Natural killer cell treated with Interleukin-12 subunit alpha and Interleukin-12 subunit beta and Interleukin-15 and Interleukin-18, amount 100 ng/mL, for 72 hours (primary cell): ENCODE measurements around the gene CSNK2B. TPM values are rescaled to one million over a fixed set of nuclear protein-coding genes. Genes with fewer than 3 reads are reported as not detected.
A peak's percentile ranks its signal among the peaks of the same experiment; 100 is the strongest.

Experiments used
- ATAC-seq, 2 donors: fragments of 150-1000 bp; cut with Tn5 transposase in 1 of 2; sonication (Bioruptor Pico), chemical (Tn5 transposase) in 1 of 2; 2 replicates each; pipeline ENCODE4 v1.10.0; 2021
- DNase-seq: peaks from one replicate; pipeline ENCODE4 v3.0.0; 2022; ENCODE audit warnings: low spot score
- H3K27ac Mint-ChIP-seq, 2 donors: 1 replicate in 1 of 2; 2 replicates in 1 of 2; pipeline ENCODE4 v1.8.0; 2022; ENCODE audit warnings: mixed read lengths in 2 of 2, mild to moderate bottlenecking in 1 of 2, moderate library complexity in 1 of 2
- H3K27me3 Mint-ChIP-seq, 2 donors: 1 replicate in 1 of 2; 2 replicates in 1 of 2; pipeline ENCODE4 v1.8.0; 2022; ENCODE audit warnings: mixed read lengths in 2 of 2
- H3K36me3 Mint-ChIP-seq: one replicate; pipeline ENCODE4 v1.8.0; 2022; ENCODE audit warnings: mixed read lengths
- H3K4me1 Mint-ChIP-seq, 2 donors: 1 replicate in 1 of 2; 2 replicates in 1 of 2; pipeline ENCODE4 v1.8.0; 2022; ENCODE audit warnings: low read depth in 2 of 2, mixed read lengths in 2 of 2, mild to moderate bottlenecking in 1 of 2
- H3K4me3 Mint-ChIP-seq: one replicate; pipeline ENCODE4 v1.8.0; 2022; ENCODE audit warnings: mixed read lengths
- H3K9me3 Mint-ChIP-seq: 2 replicates; pipeline ENCODE4 v1.8.0; 2022; ENCODE audit warnings: mixed read lengths
- total RNA-seq, 2 donors: library from RNA; stranded (reverse); gene quantifications; one replicate each; pipeline ENCODE4 v1.2.3, GENCODE V29; 2022

Gene CSNK2B
- 100 to 1,000 TPM; 205 to 247 TPM for total RNA-seq

GRCh38 chr6:31665501-31666336 lies at the start of gene CSNK2B:
Gene CSNK2B (plus strand): TSS chr6:31666080. CDS start chr6:31666832, 752 bp downstream.
- peaks cover 30% of the 10 kb centered on the region for H3K36me3 Mint-ChIP-seq
- ATAC-seq (peak; percentile 93 to 95), DNase-seq (peak; percentile 99)
- H3K9me3 Mint-ChIP-seq, result no peaks in the 10 kb centered on the region
- peak within 1 kb of the TSS; percentile 93 to 99 for H3K27ac Mint-ChIP-seq
- peaks cover 48 to 49% of the 10 kb centered on the region in 2 donors for H3K4me1 Mint-ChIP-seq
- peak within 1 kb of the TSS; percentile 97 for H3K4me3 Mint-ChIP-seq
- H3K27me3 Mint-ChIP-seq, result no peaks in the 10 kb centered on the region

DNA sequence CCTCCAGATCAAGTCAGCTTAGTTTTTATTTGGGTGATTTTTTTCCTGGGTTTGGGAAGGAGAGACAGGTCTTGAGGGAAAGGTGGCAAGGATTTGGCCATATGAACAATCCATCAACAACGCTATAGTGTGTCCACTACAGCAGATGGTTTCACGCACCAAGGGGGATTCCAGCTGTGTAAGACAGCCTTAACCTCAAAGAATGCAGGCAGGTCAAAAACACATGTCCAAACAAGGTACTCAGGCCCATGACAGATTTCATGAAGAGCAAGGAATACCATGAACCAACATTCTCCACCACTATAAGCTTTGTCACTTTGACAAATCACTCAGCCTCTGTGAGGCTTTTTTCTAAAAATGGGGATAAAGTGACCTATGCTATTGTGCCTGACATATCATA lies 48.9 kb upstream of the CSNK2B start:
- peak overlapping the region; percentile 30 for H3K4me3 Mint-ChIP-seq
- H3K4me1 Mint-ChIP-seq, result peaks cover 19 to 21% of the 10 kb centered on the region in 2 donors
- no peaks in the 10 kb centered on the region for H3K9me3 Mint-ChIP-seq
- peaks cover 0 to 3% of the 10 kb centered on the region in 2 donors for H3K27me3 Mint-ChIP-seq
- ATAC-seq (no peak), DNase-seq (no peak)
- H3K36me3 Mint-ChIP-seq, result peaks cover 8% of the 10 kb centered on the region
- no peak overlapping the region for H3K27ac Mint-ChIP-seq

- peaks cover 15% of the 10 kb centered on the region for H3K36me3 Mint-ChIP-seq
- DNase-seq (peak; percentile 99), ATAC-seq (peak; percentile 93 to 94)
- H3K27me3 Mint-ChIP-seq, result peaks cover 0 to under 1% of the 10 kb centered on the region in 2 donors
- no peaks in the 10 kb centered on the region for H3K9me3 Mint-ChIP-seq
- H3K4me3 Mint-ChIP-seq, result peak overlapping the region; percentile 90
- H3K27ac Mint-ChIP-seq, result peak overlapping the region; percentile 91 to 94
- H3K4me1 Mint-ChIP-seq, result peaks cover 26 to 30% of the 10 kb centered on the region in 2 donors
Observed at GRCh38 chr6:31619805-31620585, 45.9 kb upstream of the CSNK2B start.

- DNase-seq, result no peak
- Mint-ChIP-seq H3K27ac (peak within 1 kb of the TSS; percentile 91 to 94), H3K9me3 (no peaks in the 10 kb centered on the region), H3K27me3 (no peaks in the 10 kb centered on the region), H3K4me3 (peak within 1 kb of the TSS; percentile 92), H3K4me1 (peaks cover 24 to 29% of the 10 kb centered on the region in 2 donors), H3K36me3 (peaks cover 16% of the 10 kb centered on the region)
- peak; percentile 48 to 54 for ATAC-seq
Observed at GRCh38 chr6:31620586-31621319, 45.1 kb upstream of the CSNK2B start, which contains the start of gene PRRC2A. Gene PRRC2A (plus strand): TSS chr6:31620715. CDS start chr6:31622790, 2,075 bp downstream.

DNA sequence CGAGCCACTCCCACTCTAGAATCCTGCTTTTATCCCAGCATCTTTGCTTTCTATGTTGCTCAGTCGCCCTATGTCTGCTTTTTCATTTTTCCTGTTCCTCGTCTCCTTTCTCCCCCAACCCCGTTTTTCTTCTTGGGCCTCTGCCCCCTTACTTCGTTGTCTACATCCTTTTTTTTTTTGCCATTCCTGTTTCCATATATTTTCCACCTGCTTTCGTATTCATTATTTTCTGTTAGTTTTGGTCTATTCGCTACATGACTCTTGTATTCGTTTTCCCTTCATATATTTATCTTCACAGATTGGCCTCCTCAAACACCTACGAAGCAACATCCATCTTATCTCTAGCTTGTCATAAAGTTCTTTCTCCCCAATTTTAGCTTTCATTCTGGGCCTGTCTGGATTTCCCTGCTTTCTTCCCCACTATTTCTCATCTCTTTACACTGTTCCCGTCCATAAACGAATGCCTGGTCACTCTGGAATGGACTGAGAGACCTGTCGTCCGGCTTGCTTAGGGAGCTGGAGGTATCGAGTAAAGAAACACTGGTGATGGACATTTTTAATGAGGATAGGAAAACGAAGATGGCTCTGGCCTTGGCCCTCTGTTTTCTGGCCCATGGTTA lies 44.5 kb upstream of the CSNK2B start:
- H3K27ac Mint-ChIP-seq, result peak overlapping the region; percentile 91 to 94
- no peaks in the 10 kb centered on the region for H3K27me3 Mint-ChIP-seq
- H3K4me3 Mint-ChIP-seq, result peak overlapping the region; percentile 92
- DNase-seq (no peak), ATAC-seq (no peak)
- peaks cover 22 to 30% of the 10 kb centered on the region in 2 donors for H3K4me1 Mint-ChIP-seq
- no peaks in the 10 kb centered on the region for H3K9me3 Mint-ChIP-seq
- H3K36me3 Mint-ChIP-seq, result peaks cover 23% of the 10 kb centered on the region

GRCh38 chr6:31621991-31622390 lies 43.9 kb upstream of the CSNK2B start:
- Mint-ChIP-seq H3K27me3 (no peaks in the 10 kb centered on the region), H3K36me3 (peaks cover 28% of the 10 kb centered on the region), H3K4me3 (peak overlapping the region; percentile 92), H3K4me1 (peaks cover 24 to 29% of the 10 kb centered on the region in 2 donors), H3K9me3 (no peaks in the 10 kb centered on the region), H3K27ac (peak overlapping the region; percentile 91 to 94)
- ATAC-seq (no peak), DNase-seq (no peak)

- ATAC-seq (no peak), DNase-seq (no peak)
- no peaks in the 10 kb centered on the region for H3K27me3 Mint-ChIP-seq
- H3K4me3 Mint-ChIP-seq, result peak overlapping the region; percentile 92
- H3K36me3 Mint-ChIP-seq, result peaks cover 35% of the 10 kb centered on the region
- peaks cover 27 to 36% of the 10 kb centered on the region in 2 donors for H3K4me1 Mint-ChIP-seq
- H3K9me3 Mint-ChIP-seq, result no peaks in the 10 kb centered on the region
- H3K27ac Mint-ChIP-seq, result peak overlapping the region; percentile 91 to 94
Observed at GRCh38 chr6:31622684-31623091, 43.2 kb upstream of the CSNK2B start.

DNA sequence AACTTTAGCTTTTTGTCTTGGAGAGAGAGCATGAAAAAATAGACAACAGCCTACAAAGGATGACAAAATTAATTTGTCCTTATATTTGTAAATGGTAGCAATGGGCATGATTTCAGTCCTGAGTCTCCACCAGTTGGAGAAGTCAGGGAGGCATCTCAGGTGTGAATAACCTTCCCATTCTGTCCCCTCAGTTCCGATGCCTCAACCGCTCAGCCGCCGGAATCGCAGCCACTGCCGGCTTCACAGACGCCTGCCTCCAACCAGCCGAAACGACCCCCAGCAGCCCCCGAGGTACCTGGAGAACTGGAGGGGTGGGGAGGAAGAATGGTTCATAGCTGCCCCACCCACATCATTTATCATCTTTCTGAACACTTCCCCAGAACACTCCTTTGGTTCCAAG lies 41.8 kb upstream of the CSNK2B start:
- no peaks in the 10 kb centered on the region for H3K27me3 Mint-ChIP-seq
- no peak overlapping the region for H3K4me3 Mint-ChIP-seq
- H3K27ac Mint-ChIP-seq, result no peak overlapping the region
- DNase-seq, result no peak
- H3K36me3 Mint-ChIP-seq, result peaks cover 41% of the 10 kb centered on the region
- no peak for ATAC-seq
- H3K4me1 Mint-ChIP-seq, result peaks cover 31 to 42% of the 10 kb centered on the region in 2 donors
- H3K9me3 Mint-ChIP-seq, result no peaks in the 10 kb centered on the region

DNA sequence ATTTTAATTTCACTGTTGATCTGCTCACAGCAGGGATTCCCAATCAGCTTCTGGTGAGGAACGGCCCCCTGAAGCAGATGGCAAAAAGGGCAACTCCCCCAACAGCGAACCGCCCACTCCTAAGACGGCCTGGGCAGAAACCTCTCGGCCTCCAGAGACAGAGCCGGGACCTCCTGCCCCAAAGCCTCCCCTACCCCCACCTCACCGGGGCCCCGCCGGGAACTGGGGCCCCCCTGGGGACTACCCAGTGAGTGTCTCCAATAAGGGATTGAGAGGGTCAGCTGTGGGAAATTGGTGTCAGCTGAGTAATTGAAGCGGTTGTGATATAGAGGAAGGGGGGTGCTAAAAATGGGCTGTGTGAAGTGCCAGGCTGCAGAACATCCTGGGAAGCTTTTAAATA lies 38.9 kb upstream of the CSNK2B start:
- H3K4me1 Mint-ChIP-seq, result peaks cover 27 to 33% of the 10 kb centered on the region in 2 donors
- no peaks in the 10 kb centered on the region for H3K27me3 Mint-ChIP-seq
- no peak overlapping the region for H3K27ac Mint-ChIP-seq
- no peaks in the 10 kb centered on the region for H3K9me3 Mint-ChIP-seq
- ATAC-seq (no peak), DNase-seq (no peak)
- H3K4me3 Mint-ChIP-seq, result no peak overlapping the region
- peaks cover 43% of the 10 kb centered on the region for H3K36me3 Mint-ChIP-seq

GRCh38 chr6:31627690-31628287 lies 38.1 kb upstream of the CSNK2B start:
- H3K36me3 Mint-ChIP-seq, result peaks cover 36% of the 10 kb centered on the region
- no peak overlapping the region for H3K27ac Mint-ChIP-seq
- no peak overlapping the region for H3K4me3 Mint-ChIP-seq
- no peaks in the 10 kb centered on the region for H3K9me3 Mint-ChIP-seq
- no peak for ATAC-seq
- H3K27me3 Mint-ChIP-seq, result no peaks in the 10 kb centered on the region
- peaks cover 19 to 25% of the 10 kb centered on the region in 2 donors for H3K4me1 Mint-ChIP-seq
- DNase-seq, result no peak

GRCh38 chr6:31629014-31629413 lies 36.9 kb upstream of the CSNK2B start:
- DNase-seq (no peak), ATAC-seq (no peak)
- H3K36me3 Mint-ChIP-seq, result peaks cover 39% of the 10 kb centered on the region
- no peaks in the 10 kb centered on the region for H3K9me3 Mint-ChIP-seq
- H3K27me3 Mint-ChIP-seq, result no peaks in the 10 kb centered on the region
- peaks cover 20 to 23% of the 10 kb centered on the region in 2 donors for H3K4me1 Mint-ChIP-seq
- H3K27ac Mint-ChIP-seq, result no peak overlapping the region
- H3K4me3 Mint-ChIP-seq, result no peak overlapping the region

DNA sequence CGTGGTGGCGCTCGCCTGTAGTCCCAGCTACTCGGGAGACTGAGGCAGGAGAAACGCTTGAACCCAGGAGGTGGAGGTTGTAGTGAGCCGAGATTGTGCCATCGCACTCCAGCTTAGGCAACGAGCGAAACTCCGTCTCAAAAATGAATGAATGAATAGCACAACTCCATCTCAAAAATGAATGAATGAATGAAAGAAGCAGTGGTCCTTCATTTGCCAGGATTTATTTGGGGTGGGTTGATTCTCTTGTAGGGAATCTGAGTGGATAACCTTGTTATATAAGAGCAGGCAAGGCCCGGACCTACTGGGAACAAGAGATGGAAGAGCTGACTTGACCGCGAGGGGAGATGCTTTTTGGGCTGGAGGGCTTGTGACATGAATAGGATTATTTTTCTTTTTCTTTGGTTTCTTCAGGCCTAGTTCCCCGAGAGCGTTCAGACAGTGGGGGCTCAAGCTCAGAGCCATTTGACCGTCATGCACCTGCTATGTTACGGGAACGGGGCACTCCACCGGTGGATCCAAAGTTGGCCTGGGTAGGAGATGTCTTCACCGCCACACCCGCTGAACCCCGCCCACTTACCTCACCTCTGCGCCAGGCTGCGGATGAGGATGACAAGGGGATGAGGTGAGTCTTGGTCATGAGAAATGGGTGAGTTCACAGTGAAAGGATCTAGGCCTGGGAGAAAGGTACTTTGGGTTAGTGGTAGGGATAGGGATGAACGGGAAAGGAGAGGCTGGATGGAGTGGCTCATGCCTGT lies 35.5 kb upstream of the CSNK2B start:
- no peak for ATAC-seq
- no peak for DNase-seq
- Mint-ChIP-seq H3K4me1 (peaks cover 21 to 23% of the 10 kb centered on the region in 2 donors), H3K9me3 (no peaks in the 10 kb centered on the region), H3K36me3 (peaks cover 46% of the 10 kb centered on the region), H3K27me3 (no peaks in the 10 kb centered on the region), H3K4me3 (no peak overlapping the region), H3K27ac (peak overlapping the region in 1 of 2 donors; percentile 33)
